Spinal cord (tissue), 10 donors: ENCODE data around the gene AIP. TPM values are rescaled to one million over a fixed set of nuclear protein-coding genes. Genes with fewer than 3 reads are reported as not detected.
"Not testable (repeated sequence)": the region's sequence is repeated elsewhere in the genome, so short reads cannot be mapped to it uniquely, and the experiment has no call there.

Experiments used
- DNase-seq, 6 donors: peaks; one replicate each; pipeline versions ENCODE4 v3.0.0 to v3.0.0-alpha.2; 2013 to 2015; ENCODE audit warnings: low spot score in 6 of 6, low read depth in 4 of 6
- H3K27ac ChIP-seq: one replicate; pipeline ENCODE4 v1.5.1; 2013; ENCODE audit warnings: low read depth, low read length, control low read depth
- H3K27me3 ChIP-seq: one replicate; pipeline ENCODE4 v1.6.1; 2013; ENCODE audit warnings: low read length; ENCODE audit not compliant: control insufficient read depth, insufficient read depth
- H3K36me3 ChIP-seq: one replicate; pipeline ENCODE4 v1.6.1; 2013; ENCODE audit warnings: low read length; ENCODE audit not compliant: control insufficient read depth, insufficient read depth
- H3K4me1 ChIP-seq: one replicate; pipeline ENCODE4 v1.6.1; 2013; ENCODE audit warnings: low read length; ENCODE audit not compliant: control insufficient read depth, insufficient read depth
- H3K4me3 ChIP-seq: one replicate; pipeline ENCODE4 v1.5.1; 2013; ENCODE audit warnings: low read depth, low read length, control low read depth
- H3K9me3 ChIP-seq: one replicate; pipeline ENCODE4 v1.6.1; 2013; ENCODE audit warnings: low read length; ENCODE audit not compliant: control insufficient read depth, insufficient read depth
- WGBS: methylation state at CpG from one replicate; pipeline ENCODE4 v1.1.5; 2013; ENCODE audit warnings: missing lambda C conversion rate; ENCODE audit not compliant: insufficient coverage; 5-methylcytosine and 5-hydroxymethylcytosine counted together
- polyA plus RNA-seq, 2 donors: library from polyadenylated mRNA; unstranded; fragments of 120-200 nt; gene quantifications; one replicate each; pipeline ENCODE4 v1.2.1, GENCODE V29; 2013; ENCODE audit not compliant: insufficient read length in 2 of 2
- total RNA-seq, 2 donors: library from RNA; depleted of rRNA in 1 of 2; stranded (reverse); fragments of 120-200 nt in 1 of 2; fragments of >200 nt in 1 of 2; gene quantifications; one replicate each; pipeline versions ENCODE4 v1.2.3 to v1.2.4, GENCODE V29; 2013 to 2014
- donor health status: healthy.

The AIP gene
- total and polyA plus RNA-seq, 4 donors, result 47.0 to 77.4 (median 65.1) TPM

- WGBS, result 92% methylated on average over 15 of the region's 16 CpGs
- Histone ChIP-seq H3K27ac (peak overlapping the region; percentile 95), H3K36me3 (peaks cover 32% of the 10 kb centered on the region)
These were observed 1.2 kb downstream of the AIP start for GRCh38 chr11:67483831-67484665.

DNA sequence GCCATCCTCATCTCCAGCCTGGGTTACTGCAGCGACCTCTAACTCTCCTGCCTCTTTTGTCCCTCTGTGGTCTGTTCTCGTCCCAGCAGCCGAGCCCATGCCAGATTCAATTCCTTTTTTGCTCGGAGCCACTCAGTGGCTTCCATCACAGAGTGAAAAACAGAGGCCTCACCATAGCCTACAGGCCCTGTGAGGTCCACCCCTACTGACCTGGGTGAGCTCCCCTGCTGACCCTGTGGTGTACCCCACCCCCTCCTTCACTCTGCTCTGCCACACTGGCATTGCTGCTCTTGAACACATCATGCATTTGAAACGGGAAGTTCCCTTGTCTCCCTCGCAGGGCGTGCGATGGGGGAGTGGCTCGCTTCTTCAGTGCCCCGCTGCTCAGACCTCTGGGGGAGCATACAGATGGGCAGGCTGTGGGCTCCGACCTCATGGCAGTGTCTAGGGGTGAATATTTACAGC is 2.1 kb downstream of the AIP start:
- 58% methylated on average over 4 of the region's 11 CpGs for WGBS
- Histone ChIP-seq H3K4me3 (peak overlapping the region; percentile 9), H3K27me3 (no peaks in the 10 kb centered on the region), H3K27ac (peak overlapping the region; percentile 71), H3K4me1 (peaks cover 27% of the 10 kb centered on the region), H3K9me3 (peaks cover 2% of the 10 kb centered on the region), H3K36me3 (peaks cover 40% of the 10 kb centered on the region)
- DNase-seq, result no peak

More at GRCh38 chr11:67483831-67484665, 1.2 kb downstream of the AIP start:
- no peak for DNase-seq
- Histone ChIP-seq H3K27me3 (no peaks in the 10 kb centered on the region), H3K4me1 (peaks cover 27% of the 10 kb centered on the region), H3K9me3 (peaks cover 2% of the 10 kb centered on the region), H3K4me3 (peak overlapping the region; percentile 85)

DNA sequence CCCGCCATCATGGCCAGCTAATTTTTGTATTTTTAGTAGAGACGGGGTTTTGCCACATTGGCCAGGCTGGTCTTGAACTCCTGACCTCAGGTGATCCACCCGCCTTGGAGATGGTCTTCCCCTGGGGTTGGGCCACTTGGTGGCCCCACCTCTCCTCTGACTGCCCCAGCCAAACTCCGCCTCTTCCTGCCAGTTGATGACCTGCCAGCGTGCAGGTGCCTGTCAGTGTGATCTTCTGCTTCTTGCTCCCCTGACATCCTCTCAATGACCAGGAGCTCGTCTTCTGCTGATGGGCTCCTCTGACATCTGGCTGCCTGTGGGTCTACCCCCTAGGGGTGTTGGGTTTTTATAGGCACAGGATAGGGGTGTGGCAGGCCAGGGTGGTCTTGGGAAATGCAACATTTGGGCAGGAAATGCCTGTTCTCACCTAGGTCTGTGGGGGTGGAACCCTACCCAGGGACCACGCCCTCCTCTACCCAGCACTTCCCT is 3.1 kb downstream of the AIP start:
- WGBS, result 94% methylated on average over 5 of the region's 7 CpGs

GRCh38 chr11:67486481-67487195 is 3.8 kb downstream of the AIP start:
- Histone ChIP-seq H3K36me3 (peaks cover 58% of the 10 kb centered on the region), H3K4me3 (no peak overlapping the region), H3K4me1 (peaks cover 32% of the 10 kb centered on the region), H3K9me3 (peaks cover 2% of the 10 kb centered on the region), H3K27ac (no peak overlapping the region), H3K27me3 (no peaks in the 10 kb centered on the region)
- 97% methylated on average over 16 of the region's 20 CpGs for WGBS
- no peak for DNase-seq

More for the DNA sequence above, 3.1 kb downstream of the AIP start:
- H3K27me3 ChIP-seq, H3K4me3 ChIP-seq, H3K9me3 ChIP-seq, H3K27ac ChIP-seq, DNase-seq: not testable (repeated sequence)
- H3K36me3 ChIP-seq, result peaks cover 51% of the 10 kb centered on the region
- H3K4me1 ChIP-seq, result peaks cover 32% of the 10 kb centered on the region

- 83% methylated on average over 23 of the region's 25 CpGs for WGBS
- Histone ChIP-seq H3K27me3 (no peaks in the 10 kb centered on the region), H3K27ac (no peak overlapping the region), H3K4me1 (peaks cover 13% of the 10 kb centered on the region), H3K9me3 (no peaks in the 10 kb centered on the region), H3K36me3 (peaks cover 85% of the 10 kb centered on the region), H3K4me3 (no peak overlapping the region)
- DNase-seq, result no peak
These were observed 6.5 kb downstream of the AIP start for GRCh38 chr11:67489203-67489884.

DNA sequence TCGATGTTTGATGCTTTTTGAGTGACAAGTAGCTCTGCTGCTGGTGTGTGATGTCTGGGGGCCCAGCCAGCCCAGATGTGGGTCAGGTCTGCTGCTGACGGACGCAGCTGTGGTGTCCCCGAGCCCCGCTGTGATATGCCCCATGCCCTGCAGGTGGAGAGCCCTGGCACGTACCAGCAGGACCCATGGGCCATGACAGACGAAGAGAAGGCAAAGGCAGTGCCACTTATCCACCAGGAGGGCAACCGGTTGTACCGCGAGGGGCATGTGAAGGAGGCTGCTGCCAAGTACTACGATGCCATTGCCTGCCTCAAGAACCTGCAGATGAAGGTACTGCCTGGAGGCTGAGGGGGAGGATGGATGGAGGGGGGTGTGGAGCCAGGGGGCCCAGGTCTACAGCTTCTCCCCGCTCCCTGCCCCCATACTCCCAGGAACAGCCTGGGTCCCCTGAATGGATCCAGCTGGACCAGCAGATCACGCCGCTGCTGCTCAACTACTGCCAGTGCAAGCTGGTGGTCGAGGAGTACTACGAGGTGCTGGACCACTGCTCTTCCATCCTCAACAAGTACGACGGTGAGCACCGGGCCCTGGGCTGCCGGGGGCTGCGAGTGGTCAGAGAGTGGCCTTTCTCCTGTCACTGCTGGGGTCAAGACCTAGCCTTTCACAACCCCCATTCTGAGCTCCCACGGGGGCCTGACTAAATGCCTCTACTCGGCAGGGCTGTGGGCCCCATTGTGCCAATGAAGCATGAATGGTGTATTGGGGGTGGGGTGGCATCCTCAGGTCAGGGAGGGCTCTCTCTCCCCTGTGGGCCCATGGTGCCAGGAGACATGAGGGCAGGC is 7.3 kb downstream of the AIP start:
- peaks cover 6% of the 10 kb centered on the region for H3K4me1 ChIP-seq
- peaks cover 88% of the 10 kb centered on the region for H3K36me3 ChIP-seq
- H3K27me3 ChIP-seq, result no peaks in the 10 kb centered on the region
- no peaks in the 10 kb centered on the region for H3K9me3 ChIP-seq
- no peak overlapping the region for H3K4me3 ChIP-seq
- no peak overlapping the region for H3K27ac ChIP-seq
- no peak for DNase-seq
- WGBS, result 84% methylated on average over 17 of the region's 23 CpGs

DNA sequence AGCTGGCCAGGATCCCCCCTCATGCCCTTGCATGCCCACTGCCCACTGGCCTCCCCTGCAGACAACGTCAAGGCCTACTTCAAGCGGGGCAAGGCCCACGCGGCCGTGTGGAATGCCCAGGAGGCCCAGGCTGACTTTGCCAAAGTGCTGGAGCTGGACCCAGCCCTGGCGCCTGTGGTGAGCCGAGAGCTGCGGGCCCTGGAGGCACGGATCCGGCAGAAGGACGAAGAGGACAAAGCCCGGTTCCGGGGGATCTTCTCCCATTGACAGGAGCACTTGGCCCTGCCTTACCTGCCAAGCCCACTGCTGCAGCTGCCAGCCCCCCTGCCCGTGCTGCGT is 7.9 kb downstream of the AIP start:
- no peak for DNase-seq
- WGBS, result 65% methylated on average over 13 of the region's 15 CpGs
- Histone ChIP-seq H3K27me3 (no peaks in the 10 kb centered on the region), H3K36me3 (peaks cover 94% of the 10 kb centered on the region), H3K27ac (no peak overlapping the region), H3K4me3 (no peak overlapping the region), H3K4me1 (peaks cover 5% of the 10 kb centered on the region), H3K9me3 (no peaks in the 10 kb centered on the region)

DNA sequence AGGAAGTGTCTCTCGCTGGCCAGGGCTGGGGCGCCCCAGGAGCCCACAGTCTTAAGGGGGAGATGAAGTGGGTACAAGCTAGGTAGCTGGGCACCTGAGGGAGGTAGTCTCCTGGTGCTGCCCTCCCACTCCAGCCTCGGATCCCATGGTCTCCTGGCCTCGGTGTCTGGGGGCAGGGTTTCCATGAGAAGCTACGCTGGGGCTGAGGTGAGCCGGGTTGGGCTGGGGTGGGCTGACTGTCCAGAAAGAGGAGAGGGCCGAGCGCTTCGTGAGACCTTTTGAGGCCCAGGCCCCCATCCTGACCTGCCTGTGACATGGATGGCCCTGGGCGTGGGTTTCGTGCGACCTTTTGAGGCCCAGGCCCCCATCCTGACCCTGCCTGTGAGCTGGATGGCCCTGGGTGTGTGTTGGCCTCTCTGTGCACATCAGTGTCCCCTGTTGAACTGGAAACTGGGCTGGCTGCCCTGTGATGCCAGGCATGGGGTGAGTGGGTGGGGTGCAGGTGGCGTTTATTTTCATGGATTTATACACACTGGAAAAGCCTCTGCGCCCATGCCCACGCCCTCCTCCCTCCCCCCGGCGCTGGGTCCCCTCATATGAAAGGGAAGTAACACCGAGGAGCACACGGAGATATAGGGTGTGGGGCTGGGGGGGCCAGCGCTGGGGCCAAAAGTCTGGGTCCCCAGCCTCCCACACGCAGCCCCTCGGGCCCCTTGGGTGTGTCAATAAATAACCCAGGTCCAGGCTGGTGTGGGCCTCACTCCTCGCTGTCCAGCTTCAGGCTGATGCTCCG is 8.6 kb downstream of the AIP start:
- H3K9me3 ChIP-seq, result no peaks in the 10 kb centered on the region
- H3K36me3 ChIP-seq, result peaks cover 99% of the 10 kb centered on the region
- no peak for DNase-seq
- no peaks in the 10 kb centered on the region for H3K27me3 ChIP-seq
- peaks cover 5% of the 10 kb centered on the region for H3K4me1 ChIP-seq
- 81% methylated on average over 15 of the region's 24 CpGs for WGBS
- no peak overlapping the region for H3K27ac ChIP-seq
- no peak overlapping the region for H3K4me3 ChIP-seq
